NCI-H446 treated with DMSO at 0.1 percent for 48 hours (cell line): ENCODE measurements around the gene SLCO1C1.
"Not testable (repeated sequence)": the region's sequence is repeated elsewhere in the genome, so short reads cannot be mapped to it uniquely, and the experiment has no call there.

Experiments used
- DNase-seq: peaks from one replicate; lab custom pipeline; 2025; lab: John Stamatoyannopoulos, UW

SLCO1C1 gene

GRCh38 chr12:20695232-20695631 is at the start of gene SLCO1C1:
Gene SLCO1C1, plus strand, starts transcription at chr12:20695332. Its CDS starts 4,245 bp downstream, at chr12:20699577.
- DNase-seq, result no peak

- DNase-seq, result peak; percentile 4
These were observed 48.8 kb upstream of the SLCO1C1 start for GRCh38 chr12:20646239-20646827.

- no peak for DNase-seq
These were observed 41.3 kb upstream of the SLCO1C1 start for GRCh38 chr12:20653871-20654270.

GRCh38 chr12:20656600-20656999 is 38.5 kb upstream of the SLCO1C1 start:
- DNase-seq, result no peak

GRCh38 chr12:20657496-20657895 is 37.6 kb upstream of the SLCO1C1 start:
- DNase-seq, result no peak

- DNase-seq, result no peak
These were observed 13.8 kb upstream of the SLCO1C1 start for GRCh38 chr12:20681334-20681733.

GRCh38 chr12:20696181-20696905 is 1.2 kb downstream of the SLCO1C1 start:
- no peak for DNase-seq

- no peak for DNase-seq
These were observed 6.0 kb downstream of the SLCO1C1 start for GRCh38 chr12:20701106-20701505.

- DNase-seq, result no peak
These were observed 9.7 kb downstream of the SLCO1C1 start for GRCh38 chr12:20704860-20705259.

GRCh38 chr12:20711846-20712245 is 16.7 kb downstream of the SLCO1C1 start:
- DNase-seq, result no peak

- no peak for DNase-seq
These were observed 20.9 kb downstream of the SLCO1C1 start for GRCh38 chr12:20716037-20716436.

GRCh38 chr12:20716985-20717384 is 21.9 kb downstream of the SLCO1C1 start:
- DNase-seq, result no peak

GRCh38 chr12:20718294-20718693 is 23.2 kb downstream of the SLCO1C1 start:
- DNase-seq, result no peak

- no peak for DNase-seq
These were observed 27.0 kb downstream of the SLCO1C1 start for GRCh38 chr12:20722142-20722541.

GRCh38 chr12:20731274-20731673 is 36.1 kb downstream of the SLCO1C1 start:
- DNase-seq, result no peak

GRCh38 chr12:20740972-20741371 is 45.8 kb downstream of the SLCO1C1 start:
- no peak for DNase-seq

GRCh38 chr12:20748198-20748597 is 53.1 kb downstream of the SLCO1C1 start:
- no peak for DNase-seq

GRCh38 chr12:20751046-20751445 is 55.9 kb downstream of the SLCO1C1 start:
- DNase-seq, result no peak

- no peak for DNase-seq
These were observed 82.3 kb downstream of the SLCO1C1 start for GRCh38 chr12:20777420-20777819.

- no peak for DNase-seq
These were observed 83.8 kb downstream of the SLCO1C1 start for GRCh38 chr12:20778969-20779368.

- DNase-seq, result not testable (repeated sequence)
These were observed 84.8 kb downstream of the SLCO1C1 start for GRCh38 chr12:20779971-20780370.

- DNase-seq, result not testable (repeated sequence)
These were observed 88.7 kb downstream of the SLCO1C1 start for GRCh38 chr12:20783796-20784357.

GRCh38 chr12:20792971-20793370 is 97.8 kb downstream of the SLCO1C1 start:
- DNase-seq, result no peak
